Smooth muscle cell (in vitro differentiated cells): Measurements from ENCODE around the gene ARF1. TPM values are rescaled to one million over a fixed set of nuclear protein-coding genes. Genes with fewer than 3 reads are reported as not detected.

Source experiments
- DNase-seq: peaks from one replicate; lab custom pipeline; 2025; ENCODE audit not compliant: unreplicated experiment; lab: John Stamatoyannopoulos, UW
- H2AFZ ChIP-seq: fragments of 200-600 bp; sonication (generic); 2 replicates; pipeline ENCODE4 v1.6.0; 2016; ENCODE audit warnings: antibody characterized with exemption, low read depth, mild to moderate bottlenecking
- H3F3A ChIP-seq: fragments of 200-600 bp; sonication (generic); 2 replicates; pipeline ENCODE4 v1.6.0; 2017; ENCODE audit warnings: antibody characterized with exemption, low read depth
- H3K27ac ChIP-seq: fragments of 200-600 bp; sonication (generic); 2 replicates; pipeline ENCODE4 v1.5.1; 2016; ENCODE audit warnings: low read depth, mild to moderate bottlenecking
- H3K27me3 ChIP-seq: fragments of 200-600 bp; sonication (generic); 2 replicates; pipeline ENCODE4 v1.6.1; 2016; ENCODE audit warnings: low read depth, mild to moderate bottlenecking
- H3K36me3 ChIP-seq: fragments of 200-600 bp; sonication (generic); 2 replicates; pipeline ENCODE4 v1.5.1; 2016; ENCODE audit warnings: low read depth
- H3K4me1 ChIP-seq: fragments of 200-600 bp; sonication (generic); 2 replicates; pipeline ENCODE4 v1.5.1; 2016; ENCODE audit warnings: low read depth
- H3K4me2 ChIP-seq: fragments of 200-600 bp; sonication (generic); 2 replicates; pipeline ENCODE4 v1.6.0; 2016; ENCODE audit warnings: mild to moderate bottlenecking
- H3K4me3 ChIP-seq: fragments of 200-600 bp; sonication (generic); 2 replicates; pipeline ENCODE4 v1.5.1; 2016; ENCODE audit warnings: mild to moderate bottlenecking
- H3K79me2 ChIP-seq: fragments of 200-600 bp; sonication (generic); 2 replicates; pipeline ENCODE4 v1.6.0; 2016; ENCODE audit warnings: low read depth, mild to moderate bottlenecking
- H3K9ac ChIP-seq: fragments of 200-600 bp; sonication (generic); 2 replicates; pipeline ENCODE4 v1.6.0; 2016; ENCODE audit warnings: low read depth
- H3K9me3 ChIP-seq: fragments of 200-600 bp; sonication (generic); replicated peaks from 2 replicates; pipeline ENCODE4 v1.5.1; 2016; ENCODE audit warnings: low read depth
- H4K20me1 ChIP-seq: fragments of 200-600 bp; sonication (generic); 2 replicates; pipeline ENCODE4 v1.6.0; 2016; ENCODE audit warnings: low read depth
- WGBS: methylation state at CpG from one replicate; pipeline ENCODE4 v1.1.7; 2016; ENCODE audit warnings: low lambda C conversion rate; 5-methylcytosine and 5-hydroxymethylcytosine counted together
- polyA plus RNA-seq: library from polyadenylated mRNA; unstranded; fragments of >200 nt; fragmentation: Nextera tagmentation; extraction: Ambion mirVana; gene quantifications from 2 replicates; pipeline ENCODE4 v1.2.1, GENCODE V29; 2016
- total RNA-seq: library from RNA; depleted of rRNA; stranded (reverse); fragments of >200 nt; gene quantifications from 2 replicates; pipeline ENCODE4 v1.2.3, GENCODE V29; 2014
- TF ChIP-seq, protein P1 (sequence below): fragments of 200-600 bp; sonication (generic); IDR thresholded peaks from 2 replicates; pipeline ENCODE4 v1.5.1; 2017; ENCODE audit warnings: borderline replicate concordance, mild to moderate bottlenecking, antibody characterized with exemption; ENCODE audit not compliant: insufficient read depth, poor library complexity, severe bottlenecking

Gene ARF1
- total and polyA plus RNA-seq, 2 experiments from 2014 or later: 237 to 698 TPM

DNA sequence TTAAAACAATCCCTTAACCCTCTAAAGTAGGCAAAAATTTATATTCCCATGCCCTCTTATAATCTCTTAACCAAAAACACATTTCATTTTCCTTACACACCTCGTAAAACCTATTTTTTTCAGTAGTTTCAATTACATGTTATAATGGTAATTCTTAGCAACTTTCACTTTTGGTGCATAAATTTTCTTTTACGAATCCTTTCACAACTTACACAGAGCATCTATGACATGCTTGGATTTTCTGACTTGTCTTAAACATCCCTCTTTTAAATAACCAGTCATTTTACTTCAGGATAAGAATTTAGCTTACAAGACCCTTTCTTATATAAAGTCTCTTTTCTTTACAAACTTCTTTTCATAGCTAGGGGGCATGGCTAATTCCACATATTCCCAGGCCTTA is 35.5 kb downstream of the ARF1 start:
- 73% methylated on average over 2 of the region's 2 CpGs for WGBS
- TF ChIP-seq, protein P1, sequence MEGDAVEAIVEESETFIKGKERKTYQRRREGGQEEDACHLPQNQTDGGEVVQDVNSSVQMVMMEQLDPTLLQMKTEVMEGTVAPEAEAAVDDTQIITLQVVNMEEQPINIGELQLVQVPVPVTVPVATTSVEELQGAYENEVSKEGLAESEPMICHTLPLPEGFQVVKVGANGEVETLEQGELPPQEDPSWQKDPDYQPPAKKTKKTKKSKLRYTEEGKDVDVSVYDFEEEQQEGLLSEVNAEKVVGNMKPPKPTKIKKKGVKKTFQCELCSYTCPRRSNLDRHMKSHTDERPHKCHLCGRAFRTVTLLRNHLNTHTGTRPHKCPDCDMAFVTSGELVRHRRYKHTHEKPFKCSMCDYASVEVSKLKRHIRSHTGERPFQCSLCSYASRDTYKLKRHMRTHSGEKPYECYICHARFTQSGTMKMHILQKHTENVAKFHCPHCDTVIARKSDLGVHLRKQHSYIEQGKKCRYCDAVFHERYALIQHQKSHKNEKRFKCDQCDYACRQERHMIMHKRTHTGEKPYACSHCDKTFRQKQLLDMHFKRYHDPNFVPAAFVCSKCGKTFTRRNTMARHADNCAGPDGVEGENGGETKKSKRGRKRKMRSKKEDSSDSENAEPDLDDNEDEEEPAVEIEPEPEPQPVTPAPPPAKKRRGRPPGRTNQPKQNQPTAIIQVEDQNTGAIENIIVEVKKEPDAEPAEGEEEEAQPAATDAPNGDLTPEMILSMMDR: no peak

DNA sequence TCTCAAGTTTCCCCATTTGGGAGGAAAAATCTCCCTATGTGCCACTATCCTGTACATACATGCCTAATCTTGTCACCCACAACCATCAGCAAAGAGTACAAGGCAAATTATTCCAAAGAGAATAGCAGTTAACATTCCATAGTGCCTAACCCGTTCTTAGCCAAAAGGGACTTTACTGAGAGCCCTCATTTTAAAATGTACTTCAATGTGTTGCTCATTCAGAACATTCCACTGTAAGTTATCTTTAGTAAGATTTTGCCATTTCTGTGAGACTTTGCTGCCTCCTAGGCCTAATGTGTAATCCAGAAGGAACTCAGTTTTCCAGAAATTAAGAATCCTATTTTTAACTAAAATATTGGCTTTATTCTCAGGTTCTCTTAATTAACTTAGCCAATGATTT is 37.8 kb downstream of the ARF1 start:
- no peak overlapping the region for H3K4me3 ChIP-seq
- WGBS: 57% methylated on average over 1 of the region's 1 CpG
- no peak overlapping the region for H3K9ac ChIP-seq
- H3K79me2 ChIP-seq: no peaks in the 10 kb centered on the region
- H3K36me3 ChIP-seq: peaks cover 4% of the 10 kb centered on the region
- no peaks in the 10 kb centered on the region for H3K9me3 ChIP-seq
- peaks cover 12% of the 10 kb centered on the region for H3K27me3 ChIP-seq
- no peak overlapping the region for H2AFZ ChIP-seq
- H4K20me1 ChIP-seq: no peaks in the 10 kb centered on the region
- H3F3A ChIP-seq: no peaks in the 10 kb centered on the region
- no peak overlapping the region for H3K4me2 ChIP-seq
- H3K4me1 ChIP-seq: no peaks in the 10 kb centered on the region
- DNase-seq: no peak
- H3K27ac ChIP-seq: no peak overlapping the region
- TF ChIP-seq, protein P1: no peak

More for the DNA sequence above, 35.5 kb downstream of the ARF1 start:
- H3K27me3 ChIP-seq: peaks cover 3% of the 10 kb centered on the region
- no peaks in the 10 kb centered on the region for H4K20me1 ChIP-seq
- DNase-seq: no peak
- no peaks in the 10 kb centered on the region for H3K9me3 ChIP-seq
- H3K79me2 ChIP-seq: no peaks in the 10 kb centered on the region
- H3K4me2 ChIP-seq: no peak overlapping the region
- no peak overlapping the region for H3K9ac ChIP-seq
- no peak overlapping the region for H3K4me3 ChIP-seq
- no peaks in the 10 kb centered on the region for H3K4me1 ChIP-seq
- no peak overlapping the region for H2AFZ ChIP-seq
- no peaks in the 10 kb centered on the region for H3F3A ChIP-seq
- no peak overlapping the region for H3K27ac ChIP-seq
- peaks cover 4% of the 10 kb centered on the region for H3K36me3 ChIP-seq

- Histone ChIP-seq H3F3A (no peaks in the 10 kb centered on the region), H4K20me1 (no peaks in the 10 kb centered on the region), H3K9me3 (no peaks in the 10 kb centered on the region), H3K27ac (no peak overlapping the region), H3K4me2 (no peak overlapping the region), H3K27me3 (peaks cover 12% of the 10 kb centered on the region), H2AFZ (no peak overlapping the region), H3K36me3 (peaks cover 4% of the 10 kb centered on the region), H3K79me2 (no peaks in the 10 kb centered on the region), H3K4me3 (no peak overlapping the region), H3K9ac (no peak overlapping the region), H3K4me1 (no peaks in the 10 kb centered on the region)
- TF ChIP-seq, protein P1: no peak
- WGBS: 83% methylated on average over 5 of the region's 5 CpGs
- no peak for DNase-seq
These were observed 38.5 kb downstream of the ARF1 start for GRCh38 chr1:228120857-228121489.

DNA sequence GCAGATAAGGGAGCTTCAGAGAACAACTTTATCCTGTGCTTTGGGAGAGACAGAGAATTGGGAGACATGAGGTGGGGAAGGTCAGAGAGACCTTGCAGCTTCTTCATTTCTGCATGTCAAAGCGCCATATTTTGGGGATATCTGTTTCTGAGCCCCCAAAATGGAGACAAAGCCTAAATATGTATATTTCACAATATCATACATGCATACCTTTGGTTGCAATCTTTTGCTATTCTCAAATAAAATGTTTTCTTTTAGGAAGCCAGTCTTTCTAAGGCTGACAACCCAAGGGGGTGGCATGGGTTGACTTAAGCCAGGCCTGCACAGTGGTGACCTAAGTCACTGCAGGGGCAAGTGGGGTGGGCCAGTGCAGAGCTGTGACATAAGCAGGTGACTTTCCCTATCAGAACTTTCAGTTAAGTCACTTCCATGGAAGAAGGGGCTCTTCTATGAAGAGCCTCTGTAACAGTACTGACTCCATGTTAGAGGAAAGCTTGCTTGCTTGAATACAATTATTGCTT is 40.5 kb downstream of the ARF1 start:
- Histone ChIP-seq H3K4me1 (no peaks in the 10 kb centered on the region), H3K9ac (no peak overlapping the region), H3K79me2 (no peaks in the 10 kb centered on the region), H3K27me3 (peaks cover 12% of the 10 kb centered on the region), H3F3A (no peaks in the 10 kb centered on the region), H4K20me1 (no peaks in the 10 kb centered on the region), H3K9me3 (no peaks in the 10 kb centered on the region), H3K36me3 (peaks cover 3% of the 10 kb centered on the region), H2AFZ (no peak overlapping the region), H3K27ac (no peak overlapping the region), H3K4me3 (no peak overlapping the region), H3K4me2 (no peak overlapping the region)
- DNase-seq: no peak
- TF ChIP-seq, protein P1: no peak
- 38% methylated on average over 1 of the region's 1 CpG for WGBS
